Large intestine (tissue), 3 donors: ENCODE measurements around the gene OPCML. TPM values are rescaled to one million over a fixed set of nuclear protein-coding genes. Genes with fewer than 3 reads are reported as not detected.

ENCODE experiments used
- DNase-seq, 2 donors: peaks; one replicate each; pipeline versions ENCODE4 v3.0.0 to v3.0.0-alpha.2; 2013
- H3K27ac ChIP-seq: one replicate; pipeline ENCODE4 v1.5.1; 2013; ENCODE audit warnings: low read length
- H3K27me3 ChIP-seq: 2 replicates; pipeline ENCODE4 v1.6.1; 2013; ENCODE audit warnings: low read length; ENCODE audit not compliant: control insufficient read depth, insufficient read depth
- H3K36me3 ChIP-seq: 2 replicates; pipeline ENCODE4 v1.6.1; 2013; ENCODE audit warnings: low read length; ENCODE audit not compliant: control insufficient read depth, insufficient read depth
- H3K4me1 ChIP-seq: one replicate; pipeline ENCODE4 v1.6.1; 2013; ENCODE audit warnings: low read length; ENCODE audit not compliant: control insufficient read depth, insufficient read depth
- H3K4me3 ChIP-seq: one replicate; pipeline ENCODE4 v1.5.1; 2013; ENCODE audit warnings: low read length
- H3K9me3 ChIP-seq: one replicate; pipeline ENCODE4 v1.6.1; 2013; ENCODE audit warnings: mild to moderate bottlenecking, low read depth, low read length, moderate library complexity; ENCODE audit not compliant: control insufficient read depth
- WGBS: methylation state at CpG from one replicate; pipeline ENCODE4 v1.1.5; 2013; ENCODE audit warnings: low lambda C conversion rate; ENCODE audit not compliant: insufficient coverage; 5-methylcytosine and 5-hydroxymethylcytosine counted together
- polyA plus RNA-seq: library from polyadenylated mRNA; unstranded; fragments of 120-200 nt; gene quantifications from one replicate; pipeline ENCODE4 v1.2.1, GENCODE V29; 2013

Gene OPCML
- polyA plus RNA-seq, 1 donor: 1.4 TPM

- no peaks in the 10 kb centered on the region for H3K27me3 ChIP-seq
- H3K36me3 ChIP-seq: no peaks in the 10 kb centered on the region
- no peaks in the 10 kb centered on the region for H3K9me3 ChIP-seq
- DNase-seq: no peak
- WGBS: no CpG with 5 or more reads among the region's 6 CpGs
- no peak overlapping the region for H3K4me3 ChIP-seq
- no peaks in the 10 kb centered on the region for H3K4me1 ChIP-seq
- H3K27ac ChIP-seq: no peak overlapping the region
These were observed 1000.4 kb downstream of the OPCML start for GRCh38 chr11:132531921-132532320.

GRCh38 chr11:132528181-132528580, 1004.1 kb downstream of the OPCML start:
- Histone ChIP-seq H3K4me3 (no peak overlapping the region), H3K9me3 (no peaks in the 10 kb centered on the region), H3K36me3 (no peaks in the 10 kb centered on the region), H3K4me1 (no peaks in the 10 kb centered on the region), H3K27me3 (no peaks in the 10 kb centered on the region), H3K27ac (no peak overlapping the region)
- no peak for DNase-seq

- Histone ChIP-seq H3K27me3 (no peaks in the 10 kb centered on the region), H3K36me3 (no peaks in the 10 kb centered on the region), H3K9me3 (no peaks in the 10 kb centered on the region), H3K4me1 (no peaks in the 10 kb centered on the region), H3K27ac (no peak overlapping the region), H3K4me3 (no peak overlapping the region)
- no peak for DNase-seq
- WGBS: no CpG with 5 or more reads among the region's 4 CpGs
These were observed 1008.4 kb downstream of the OPCML start for GRCh38 chr11:132523929-132524328.

GRCh38 chr11:132520199-132520598, 1012.1 kb downstream of the OPCML start:
- 86% methylated on average over 1 of the region's 1 CpG for WGBS
- no peak overlapping the region for H3K4me3 ChIP-seq
- no peaks in the 10 kb centered on the region for H3K36me3 ChIP-seq
- DNase-seq: no peak
- no peaks in the 10 kb centered on the region for H3K27me3 ChIP-seq
- H3K27ac ChIP-seq: no peak overlapping the region
- no peaks in the 10 kb centered on the region for H3K9me3 ChIP-seq
- no peaks in the 10 kb centered on the region for H3K4me1 ChIP-seq

- no peak overlapping the region for H3K27ac ChIP-seq
- no peaks in the 10 kb centered on the region for H3K9me3 ChIP-seq
- H3K36me3 ChIP-seq: no peaks in the 10 kb centered on the region
- H3K4me1 ChIP-seq: no peaks in the 10 kb centered on the region
- no peak for DNase-seq
- WGBS: 100% methylated on average over 3 of the region's 6 CpGs
- H3K4me3 ChIP-seq: no peak overlapping the region
- no peaks in the 10 kb centered on the region for H3K27me3 ChIP-seq
These were observed 1013.0 kb downstream of the OPCML start for GRCh38 chr11:132519241-132519815.

- Histone ChIP-seq H3K9me3 (no peaks in the 10 kb centered on the region), H3K4me3 (no peak overlapping the region), H3K4me1 (no peaks in the 10 kb centered on the region), H3K27ac (no peak overlapping the region), H3K27me3 (no peaks in the 10 kb centered on the region), H3K36me3 (no peaks in the 10 kb centered on the region)
- no CpG with 5 or more reads among the region's 8 CpGs for WGBS
- no peak for DNase-seq
These were observed 1027.7 kb downstream of the OPCML start for GRCh38 chr11:132504501-132505041.

GRCh38 chr11:132501356-132501755, 1030.9 kb downstream of the OPCML start:
- 85% methylated on average over 3 of the region's 4 CpGs for WGBS
- Histone ChIP-seq H3K27me3 (no peaks in the 10 kb centered on the region), H3K4me1 (no peaks in the 10 kb centered on the region), H3K27ac (no peak overlapping the region), H3K4me3 (no peak overlapping the region), H3K9me3 (no peaks in the 10 kb centered on the region), H3K36me3 (no peaks in the 10 kb centered on the region)
- DNase-seq: no peak

GRCh38 chr11:132499661-132500060, 1032.6 kb downstream of the OPCML start:
- Histone ChIP-seq H3K4me1 (no peaks in the 10 kb centered on the region), H3K27me3 (no peaks in the 10 kb centered on the region), H3K9me3 (no peaks in the 10 kb centered on the region), H3K36me3 (no peaks in the 10 kb centered on the region), H3K4me3 (no peak overlapping the region), H3K27ac (no peak overlapping the region)
- no CpG with 5 or more reads among the region's 3 CpGs for WGBS
- no peak for DNase-seq

GRCh38 chr11:132496341-132496740, 1036.0 kb downstream of the OPCML start:
- Histone ChIP-seq H3K36me3 (no peaks in the 10 kb centered on the region), H3K27ac (no peak overlapping the region), H3K4me3 (no peak overlapping the region), H3K4me1 (no peaks in the 10 kb centered on the region), H3K27me3 (no peaks in the 10 kb centered on the region), H3K9me3 (no peaks in the 10 kb centered on the region)
- no peak for DNase-seq

GRCh38 chr11:132493801-132494200, 1038.5 kb downstream of the OPCML start:
- no peaks in the 10 kb centered on the region for H3K27me3 ChIP-seq
- no peaks in the 10 kb centered on the region for H3K36me3 ChIP-seq
- no peak overlapping the region for H3K4me3 ChIP-seq
- H3K4me1 ChIP-seq: no peaks in the 10 kb centered on the region
- no peaks in the 10 kb centered on the region for H3K9me3 ChIP-seq
- H3K27ac ChIP-seq: no peak overlapping the region
- DNase-seq: no peak
- no CpG with 5 or more reads among the region's 4 CpGs for WGBS

- no peak for DNase-seq
- no peaks in the 10 kb centered on the region for H3K9me3 ChIP-seq
- no peaks in the 10 kb centered on the region for H3K27me3 ChIP-seq
- H3K36me3 ChIP-seq: no peaks in the 10 kb centered on the region
- WGBS: no CpG with 5 or more reads among the region's 5 CpGs
- H3K4me1 ChIP-seq: no peaks in the 10 kb centered on the region
- H3K4me3 ChIP-seq: no peak overlapping the region
- H3K27ac ChIP-seq: no peak overlapping the region
These were observed 1041.3 kb downstream of the OPCML start for GRCh38 chr11:132490978-132491377.
